GM12872 (cell line): ENCODE measurements around the gene SLC6A11.

ENCODE experiments used
- CTCF ChIP-seq: IDR thresholded peaks from 3 replicates; pipeline ENCODE4 v1.5.1; 2011; ENCODE audit warnings: low read depth, mild to moderate bottlenecking, low read length, moderate library complexity; ENCODE audit not compliant: insufficient read depth

Gene SLC6A11

GRCh38 chr3:10939556-10939955 lies 123.5 kb downstream of the SLC6A11 start:
- no peak for TF ChIP-seq CTCF

- no peak for TF ChIP-seq CTCF
These were observed 124.1 kb downstream of the SLC6A11 start for GRCh38 chr3:10940106-10940505.

GRCh38 chr3:10941972-10942371 lies 125.9 kb downstream of the SLC6A11 start:
- peak; percentile 79 for TF ChIP-seq CTCF

- TF ChIP-seq CTCF: no peak
These were observed 126.7 kb downstream of the SLC6A11 start for GRCh38 chr3:10942690-10943205.

- no peak for TF ChIP-seq CTCF
These were observed 128.8 kb downstream of the SLC6A11 start for GRCh38 chr3:10944866-10945265.

- TF ChIP-seq CTCF: peak; percentile 84
These were observed 129.8 kb downstream of the SLC6A11 start for GRCh38 chr3:10945683-10946287.

GRCh38 chr3:10946526-10946925 lies 130.5 kb downstream of the SLC6A11 start:
- TF ChIP-seq CTCF: no peak

- TF ChIP-seq CTCF: no peak
These were observed 132.3 kb downstream of the SLC6A11 start for GRCh38 chr3:10948326-10948725.
